ACC112 (cell line): ENCODE results near the gene CDHR5.
A peak's percentile ranks its signal among the peaks of the same experiment; 100 is the strongest.

Source experiments
- H2AFZ ChIP-seq: fragments of 200-600 bp; sonication (generic); one replicate; pipeline ENCODE4 v1.6.0; 2017; ENCODE audit warnings: antibody characterized with exemption, low read length; ENCODE audit not compliant: unreplicated experiment
- H3K27ac ChIP-seq: fragments of 200-600 bp; sonication (generic); 2 replicates; pipeline ENCODE4 v1.5.1; 2014; ENCODE audit warnings: low read depth, mild to moderate bottlenecking, antibody characterized with exemption, low read length, moderate library complexity
- H3K27me3 ChIP-seq: fragments of 200-600 bp; sonication (generic); 2 replicates; pipeline ENCODE4 v1.6.1; 2014; ENCODE audit warnings: mild to moderate bottlenecking, antibody characterized with exemption, low read length, moderate library complexity, mixed read lengths; ENCODE audit not compliant: insufficient read depth
- H3K36me3 ChIP-seq: fragments of 200-600 bp; sonication (generic); 2 replicates; pipeline ENCODE4 v1.6.1; 2016; ENCODE audit warnings: mild to moderate bottlenecking, antibody characterized with exemption, low read length, moderate library complexity, mixed read lengths; ENCODE audit not compliant: insufficient read depth
- H3K4me1 ChIP-seq: fragments of 200-600 bp; sonication (generic); one replicate; pipeline ENCODE4 v1.6.1; 2016; ENCODE audit warnings: low read length, mixed read lengths; ENCODE audit not compliant: insufficient read depth, unreplicated experiment, control insufficient read depth
- H3K4me3 ChIP-seq: fragments of 200-600 bp; sonication (generic); 2 replicates; pipeline ENCODE4 v1.5.1; 2014; ENCODE audit warnings: mild to moderate bottlenecking, low read depth, low read length
- H3K79me2 ChIP-seq: fragments of 200-600 bp; sonication (generic); one replicate; pipeline ENCODE4 v1.6.0; 2016; ENCODE audit warnings: low read length; ENCODE audit not compliant: control insufficient read depth, unreplicated experiment, insufficient read depth

Gene CDHR5

DNA sequence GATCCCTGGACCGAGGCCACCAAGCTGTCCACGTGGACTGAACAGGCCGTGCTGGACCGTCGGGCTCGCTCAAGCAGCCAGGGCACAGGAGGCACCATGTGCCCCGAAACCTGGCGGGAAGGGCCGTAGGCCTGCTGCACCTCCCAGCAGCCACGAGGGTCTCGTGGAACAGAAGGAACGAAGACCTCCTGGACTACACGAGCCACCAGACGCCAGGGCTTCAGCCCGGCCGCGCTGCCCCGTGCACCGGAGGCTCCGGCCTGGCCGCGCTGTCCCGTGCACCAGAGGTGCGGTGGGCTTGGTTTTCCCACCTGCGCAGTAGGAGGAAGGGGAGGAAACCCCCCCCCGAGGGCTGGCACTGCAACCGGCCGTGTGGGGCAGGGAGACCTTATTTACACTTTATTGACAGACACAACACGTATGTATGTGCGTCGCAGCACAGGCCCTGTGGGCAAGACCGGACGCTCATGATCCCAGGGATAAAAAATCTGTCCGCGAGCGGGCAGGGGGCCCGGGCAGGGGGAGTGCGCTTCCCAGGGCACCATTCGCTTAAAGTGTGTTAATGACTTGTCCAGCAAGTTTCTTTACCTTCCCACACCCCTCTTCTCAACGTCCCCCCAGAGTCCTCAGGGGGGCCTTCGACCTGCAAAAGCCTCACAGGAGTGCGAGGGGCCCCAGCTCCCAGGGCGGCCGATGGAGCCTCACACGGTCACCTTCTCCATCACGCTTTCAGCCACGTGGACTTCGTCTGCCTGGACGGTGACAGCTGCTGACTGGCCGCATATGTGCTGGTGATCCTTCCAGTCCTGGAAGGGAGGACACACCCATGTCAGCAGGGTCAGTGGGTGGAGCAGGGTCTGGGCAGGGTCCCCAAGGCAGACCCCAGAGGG is 19.3 kb upstream of the CDHR5 start:
- H3K27ac ChIP-seq: no peak overlapping the region
- no peak overlapping the region for H3K4me3 ChIP-seq
- peaks cover 8% of the 10 kb centered on the region for H3K4me1 ChIP-seq
- H2AFZ ChIP-seq: no peak overlapping the region
- H3K27me3 ChIP-seq: no peaks in the 10 kb centered on the region
- H3K79me2 ChIP-seq: no peaks in the 10 kb centered on the region
- no peaks in the 10 kb centered on the region for H3K36me3 ChIP-seq

DNA sequence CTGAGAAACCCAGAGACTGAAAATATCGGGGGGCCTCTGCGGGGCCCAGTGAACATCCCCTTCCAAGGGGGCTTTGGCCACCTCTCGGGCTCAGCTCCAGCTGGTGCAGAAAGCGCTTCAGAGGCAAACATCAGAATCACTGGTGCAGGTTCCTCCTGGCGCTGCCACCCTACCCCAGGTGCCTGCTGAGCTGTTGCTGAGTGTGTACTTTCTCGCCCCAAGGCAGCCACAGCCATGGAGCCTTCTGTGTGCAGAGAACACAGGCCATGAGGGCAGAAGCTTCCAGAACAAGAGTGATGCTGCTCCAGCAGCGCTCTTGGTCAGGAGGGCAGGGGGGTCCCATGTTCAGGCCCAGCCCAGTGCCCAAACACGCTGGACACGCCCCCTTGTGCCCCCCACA is 18.6 kb upstream of the CDHR5 start:
- H3K36me3 ChIP-seq: no peaks in the 10 kb centered on the region
- H2AFZ ChIP-seq: no peak overlapping the region
- H3K27me3 ChIP-seq: no peaks in the 10 kb centered on the region
- peaks cover 8% of the 10 kb centered on the region for H3K4me1 ChIP-seq
- H3K79me2 ChIP-seq: no peaks in the 10 kb centered on the region
- no peak overlapping the region for H3K27ac ChIP-seq
- no peak overlapping the region for H3K4me3 ChIP-seq

DNA sequence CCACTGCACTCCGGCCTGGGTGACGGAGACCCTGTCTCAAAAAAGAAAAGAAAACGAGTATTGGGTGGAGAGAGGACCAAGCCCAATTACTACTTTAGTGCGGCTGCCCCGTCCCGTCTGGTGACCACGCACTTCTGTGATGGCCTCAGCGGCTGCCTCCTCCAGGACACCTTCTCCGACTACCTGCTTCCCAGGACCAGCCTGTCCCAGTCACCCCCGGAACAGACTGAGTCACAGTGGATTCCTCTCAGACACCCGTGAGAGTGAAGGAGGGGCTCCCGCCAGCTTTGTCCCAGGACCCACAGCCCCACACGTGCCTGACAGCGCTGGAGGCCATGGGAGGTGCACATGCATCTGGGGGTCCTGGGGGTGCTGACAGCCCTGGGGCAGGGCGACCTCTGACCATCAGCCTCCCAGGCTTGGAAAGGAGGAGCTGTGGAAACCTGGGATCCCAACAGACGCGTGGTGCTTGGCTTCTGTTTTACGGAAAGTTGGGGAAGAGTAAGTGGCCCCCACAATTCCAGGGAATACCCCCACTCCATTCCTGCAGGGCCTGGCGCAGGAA is 17.1 kb upstream of the CDHR5 start:
- Histone ChIP-seq H3K79me2 (no peaks in the 10 kb centered on the region), H3K27me3 (peaks cover 7% of the 10 kb centered on the region; the same call in 1 of the 2 replicates), H3K4me1 (peaks cover 8% of the 10 kb centered on the region), H2AFZ (no peak overlapping the region), H3K4me3 (no peak overlapping the region), H3K36me3 (no peaks in the 10 kb centered on the region), H3K27ac (no peak overlapping the region)

DNA sequence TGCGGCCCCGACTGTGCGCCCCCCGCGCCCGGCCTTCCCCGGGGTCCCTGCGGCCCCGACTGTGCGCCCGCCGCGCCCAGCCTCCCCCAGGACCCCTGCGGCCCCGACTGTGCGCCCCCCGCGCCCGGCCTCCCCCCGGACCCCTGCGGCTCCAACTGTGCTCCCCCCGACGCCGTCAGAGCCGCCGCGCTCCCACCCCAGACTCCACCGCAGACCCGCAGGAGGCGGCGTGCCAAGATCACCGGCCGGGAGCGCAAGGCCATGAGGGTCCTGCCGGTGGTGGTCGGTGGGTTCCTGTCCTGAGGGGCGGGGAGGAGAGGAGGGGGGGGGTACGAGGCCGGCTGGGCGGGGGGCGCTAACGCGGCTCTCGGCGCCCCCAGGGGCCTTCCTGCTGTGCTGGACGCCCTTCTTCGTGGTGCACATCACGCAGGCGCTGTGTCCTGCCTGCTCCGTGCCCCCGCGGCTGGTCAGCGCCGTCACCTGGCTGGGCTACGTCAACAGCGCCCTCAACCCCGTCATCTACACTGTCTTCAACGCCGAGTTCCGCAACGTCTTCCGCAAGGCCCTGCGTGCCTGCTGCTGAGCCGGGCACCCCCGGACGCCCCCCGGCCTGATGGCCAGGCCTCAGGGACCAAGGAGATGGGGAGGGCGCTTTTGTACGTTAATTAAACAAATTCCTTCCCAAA is 15.4 kb upstream of the CDHR5 start:
- Histone ChIP-seq H2AFZ (no peak overlapping the region), H3K79me2 (no peaks in the 10 kb centered on the region), H3K4me3 (no peak overlapping the region), H3K27ac (no peak overlapping the region), H3K4me1 (peaks cover 8% of the 10 kb centered on the region), H3K36me3 (no peaks in the 10 kb centered on the region), H3K27me3 (peaks cover 7% of the 10 kb centered on the region; the same call in 1 of the 2 replicates)

DNA sequence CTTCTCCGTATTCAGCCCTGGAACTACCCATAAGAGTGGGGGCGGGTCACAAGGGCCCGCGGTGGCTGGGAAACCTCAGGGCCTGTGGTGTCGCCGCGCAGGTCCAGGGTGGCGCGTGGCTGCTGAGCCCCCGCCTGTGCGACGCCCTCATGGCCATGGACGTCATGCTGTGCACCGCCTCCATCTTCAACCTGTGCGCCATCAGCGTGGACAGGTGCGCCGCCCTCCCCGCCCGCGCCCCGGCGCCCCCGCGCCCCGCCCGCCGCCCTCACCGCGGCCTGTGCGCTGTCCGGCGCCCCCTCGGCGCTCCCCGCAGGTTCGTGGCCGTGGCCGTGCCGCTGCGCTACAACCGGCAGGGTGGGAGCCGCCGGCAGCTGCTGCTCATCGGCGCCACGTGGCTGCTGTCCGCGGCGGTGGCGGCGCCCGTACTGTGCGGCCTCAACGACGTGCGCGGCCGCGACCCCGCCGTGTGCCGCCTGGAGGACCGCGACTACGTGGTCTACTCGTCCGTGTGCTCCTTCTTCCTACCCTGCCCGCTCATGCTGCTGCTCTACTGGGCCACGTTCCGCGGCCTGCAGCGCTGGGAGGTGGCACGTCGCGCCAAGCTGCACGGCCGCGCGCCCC is 14.7 kb upstream of the CDHR5 start:
- peaks cover 8% of the 10 kb centered on the region for H3K4me1 ChIP-seq
- H3K36me3 ChIP-seq: no peaks in the 10 kb centered on the region
- no peak overlapping the region for H3K27ac ChIP-seq
- peaks cover 7% of the 10 kb centered on the region; the same call in 1 of the 2 replicates for H3K27me3 ChIP-seq
- no peaks in the 10 kb centered on the region for H3K79me2 ChIP-seq
- H2AFZ ChIP-seq: no peak overlapping the region
- no peak overlapping the region for H3K4me3 ChIP-seq

DNA sequence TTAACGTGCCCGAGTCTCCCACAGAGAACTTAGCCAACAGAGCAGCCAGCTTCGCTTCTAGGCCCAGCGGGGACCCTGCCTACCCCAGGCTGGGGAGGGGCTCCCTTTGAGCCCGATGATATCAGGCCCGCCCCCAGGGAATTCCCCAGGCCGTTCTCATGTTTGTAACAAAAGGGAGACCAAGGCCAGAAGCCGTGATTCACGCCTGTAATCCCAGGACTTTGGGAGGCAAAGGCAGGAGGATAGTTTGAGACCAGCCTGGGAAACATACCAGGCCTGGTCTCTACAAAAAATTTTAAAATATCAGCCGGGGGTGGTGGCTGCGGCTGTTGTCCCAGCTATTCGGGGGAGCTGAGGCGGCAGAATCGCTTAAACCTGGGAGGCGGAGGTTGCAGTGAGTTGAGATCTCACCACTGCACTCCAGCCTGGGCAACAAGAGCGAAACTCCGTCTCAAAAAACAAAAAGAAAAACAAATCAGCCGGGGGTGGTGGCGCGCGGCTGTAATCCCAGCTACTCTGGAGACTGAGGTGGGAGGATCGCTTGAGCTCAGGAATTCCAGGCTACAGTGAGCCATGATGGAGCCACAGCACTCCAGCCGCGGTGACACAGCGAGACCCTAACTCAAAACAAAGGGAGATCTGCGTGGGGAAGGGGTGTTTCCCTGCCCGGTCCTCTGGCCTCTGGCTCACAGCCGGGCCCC is 14.0 kb upstream of the CDHR5 start:
- Histone ChIP-seq H3K36me3 (no peaks in the 10 kb centered on the region), H3K27ac (no peak overlapping the region), H3K79me2 (no peaks in the 10 kb centered on the region), H3K4me1 (peaks cover 8% of the 10 kb centered on the region), H3K4me3 (no peak overlapping the region), H3K27me3 (peaks cover 7% of the 10 kb centered on the region; the same call in 1 of the 2 replicates), H2AFZ (no peak overlapping the region)

DNA sequence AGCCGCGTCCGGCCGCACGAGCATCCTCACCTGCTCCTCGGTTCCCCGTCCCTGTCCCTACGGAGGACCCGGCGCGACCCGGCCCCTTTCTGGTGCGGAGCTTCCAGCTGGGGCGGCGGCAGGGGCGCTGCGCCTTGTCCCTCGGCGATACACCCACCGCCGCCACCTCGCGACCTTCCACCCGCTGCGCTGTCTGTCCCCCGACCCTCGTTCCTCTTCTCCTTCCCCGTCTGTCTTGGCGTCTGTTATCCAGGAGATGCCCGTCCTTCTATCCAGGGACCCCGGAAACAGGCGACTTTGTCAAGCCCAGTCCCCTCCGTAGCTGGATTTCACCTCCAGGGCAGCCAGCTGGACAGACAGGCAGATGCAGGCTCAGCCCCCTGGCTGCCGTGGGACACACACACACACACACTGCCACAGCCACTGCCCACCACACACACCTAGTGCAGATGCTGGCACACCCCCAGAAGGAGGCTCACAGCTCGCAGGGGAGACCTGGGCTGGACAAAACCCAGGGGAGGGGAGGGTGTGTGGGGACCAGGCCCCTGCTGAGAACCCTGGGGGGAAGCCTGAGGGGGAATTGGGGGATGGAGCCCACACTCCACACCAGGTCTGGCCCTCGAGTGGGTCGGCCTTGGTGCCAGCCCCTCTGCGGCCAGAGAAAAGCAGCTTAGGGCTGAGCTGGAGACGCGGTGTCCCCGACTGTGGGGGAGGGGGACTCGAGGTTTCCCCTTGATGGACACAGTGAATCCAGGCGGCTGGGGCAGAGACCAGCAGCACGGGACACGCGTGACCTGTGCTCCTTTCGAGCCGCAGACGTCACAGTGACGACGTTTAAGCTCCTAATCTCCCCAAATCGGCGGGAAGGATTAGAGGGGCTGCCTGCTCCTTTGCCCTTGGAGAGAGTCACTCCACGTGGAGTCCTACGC is 13.1 kb upstream of the CDHR5 start:
- Histone ChIP-seq H3K27me3 (peaks cover 7% of the 10 kb centered on the region; the same call in 1 of the 2 replicates), H3K4me1 (peaks cover 8% of the 10 kb centered on the region), H3K36me3 (no peaks in the 10 kb centered on the region), H3K4me3 (0 out of 2 replicates have a peak overlapping the region, but pooled peaks have one; percentile 21), H2AFZ (no peak overlapping the region), H3K79me2 (no peaks in the 10 kb centered on the region), H3K27ac (no peak overlapping the region)

DNA sequence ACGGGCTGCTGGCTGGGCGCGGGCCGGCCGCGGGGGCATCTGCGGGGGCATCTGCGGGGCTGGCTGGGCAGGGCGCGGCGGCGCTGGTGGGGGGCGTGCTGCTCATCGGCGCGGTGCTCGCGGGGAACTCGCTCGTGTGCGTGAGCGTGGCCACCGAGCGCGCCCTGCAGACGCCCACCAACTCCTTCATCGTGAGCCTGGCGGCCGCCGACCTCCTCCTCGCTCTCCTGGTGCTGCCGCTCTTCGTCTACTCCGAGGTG is 12.5 kb upstream of the CDHR5 start:
- H3K4me1 ChIP-seq: peaks cover 8% of the 10 kb centered on the region
- H3K36me3 ChIP-seq: no peaks in the 10 kb centered on the region
- H3K4me3 ChIP-seq: 0 out of 2 replicates have a peak overlapping the region, but pooled peaks have one; percentile 21
- H2AFZ ChIP-seq: no peak overlapping the region
- H3K27me3 ChIP-seq: peaks cover 7% of the 10 kb centered on the region; the same call in 1 of the 2 replicates
- H3K27ac ChIP-seq: no peak overlapping the region
- no peaks in the 10 kb centered on the region for H3K79me2 ChIP-seq

DNA sequence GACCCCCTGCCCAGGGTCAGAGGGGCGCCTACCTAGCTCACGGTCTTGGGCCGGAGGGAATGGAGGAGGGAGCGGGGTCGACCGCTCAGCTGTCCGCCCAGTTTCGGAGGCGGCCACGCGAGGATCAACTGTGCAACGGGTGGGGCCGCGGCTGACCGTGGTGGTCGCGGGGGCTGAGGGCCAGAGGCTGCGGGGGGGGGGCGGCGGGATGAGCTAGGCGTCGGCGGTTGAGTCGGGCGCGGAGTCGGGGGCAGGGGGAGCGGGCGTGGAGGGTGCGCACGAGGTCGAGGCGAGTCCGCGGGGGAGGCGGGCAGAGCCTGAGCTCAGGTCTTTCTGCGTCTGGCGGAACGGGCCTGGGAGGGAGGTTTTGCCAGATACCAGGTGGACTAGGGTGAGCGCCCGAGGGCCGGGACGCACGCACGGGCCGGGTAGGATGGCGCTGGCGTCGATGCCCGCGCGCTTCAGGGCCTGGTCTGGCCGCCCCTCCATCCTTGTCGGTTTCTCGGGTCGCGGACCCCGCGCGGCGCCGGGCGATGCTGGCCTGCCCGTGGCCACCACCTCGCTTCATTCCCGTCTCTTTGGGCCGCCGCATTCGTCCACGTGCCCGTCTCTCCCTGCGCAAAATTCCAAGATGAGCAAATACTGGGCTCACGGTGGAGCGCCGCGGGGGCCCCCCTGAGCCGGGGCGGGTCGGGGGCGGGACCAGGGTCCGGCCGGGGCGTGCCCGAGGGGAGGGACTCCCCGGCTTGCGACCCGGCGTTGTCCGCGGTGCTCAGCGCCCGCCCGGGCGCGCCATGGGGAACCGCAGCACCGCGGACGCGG is 12.0 kb upstream of the CDHR5 start, which contains the start of gene DRD4:
TSS of gene DRD4 (plus strand) at position 759 of the 822 bp plus-strand sequence. CDS start at position 795, 36 bp downstream.
- Histone ChIP-seq H3K27ac (no peak within 1 kb of the TSS), H3K79me2 (no peaks in the 10 kb centered on the region), H2AFZ (no peak within 1 kb of the TSS), H3K4me3 (0 out of 2 replicates have a peak within 1 kb of the TSS, but pooled peaks have one; percentile 21), H3K4me1 (peaks cover 8% of the 10 kb centered on the region), H3K36me3 (no peaks in the 10 kb centered on the region), H3K27me3 (peaks cover 7% of the 10 kb centered on the region; the same call in 1 of the 2 replicates)
